Tibial nerve (tissue), 4 donors: Measurements from ENCODE around the gene OSBPL5.

ENCODE experiments used
- EP300 ChIP-seq, 2 donors: sonication (generic); formaldehyde crosslinking; IDR thresholded peaks; one replicate each; pipeline ENCODE4 v1.6.1; 2017; ENCODE audit warnings: antibody characterized with exemption in 2 of 2, mild to moderate bottlenecking in 1 of 2
- POLR2A ChIP-seq, 2 donors: fragments of 450-650 bp; IDR thresholded peaks; one replicate each; pipeline ENCODE4 v1.6.1; 2017; ENCODE audit warnings: antibody characterized with exemption in 2 of 2, mild to moderate bottlenecking in 2 of 2, moderate library complexity in 2 of 2
- TF ChIP-seq, protein P1 (sequence below), 5 experiments: fragments of 200-600 bp in 3 of 5; fragments of 450-650 bp in 2 of 5; sonication (generic) in 3 of 5; IDR thresholded peaks; one replicate each; pipeline ENCODE4 v1.5.1; 2016 to 2019; ENCODE audit warnings: antibody characterized with exemption in 5 of 5, mild to moderate bottlenecking in 3 of 5, moderate library complexity in 2 of 5

DNA sequence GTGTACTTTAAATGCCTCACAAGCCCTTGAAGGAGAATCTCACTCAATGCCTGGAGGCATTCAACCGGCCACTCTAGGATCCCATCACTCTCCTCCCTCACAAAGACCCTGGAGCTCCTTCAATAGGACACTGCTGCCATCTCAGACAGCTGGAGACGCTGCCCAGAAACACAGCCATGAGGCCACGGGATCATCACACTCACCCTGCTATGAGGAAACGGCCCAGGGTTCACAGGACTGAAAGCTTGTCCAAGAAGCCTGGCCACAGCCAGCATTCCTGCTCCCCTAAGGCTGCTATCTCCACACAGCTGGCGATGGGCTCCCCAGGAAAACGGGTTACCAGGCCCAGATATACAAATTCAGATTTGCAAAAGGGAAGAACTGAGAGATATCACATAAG lies 121.1 kb downstream of the OSBPL5 start:
- TF ChIP-seq, protein P1, sequence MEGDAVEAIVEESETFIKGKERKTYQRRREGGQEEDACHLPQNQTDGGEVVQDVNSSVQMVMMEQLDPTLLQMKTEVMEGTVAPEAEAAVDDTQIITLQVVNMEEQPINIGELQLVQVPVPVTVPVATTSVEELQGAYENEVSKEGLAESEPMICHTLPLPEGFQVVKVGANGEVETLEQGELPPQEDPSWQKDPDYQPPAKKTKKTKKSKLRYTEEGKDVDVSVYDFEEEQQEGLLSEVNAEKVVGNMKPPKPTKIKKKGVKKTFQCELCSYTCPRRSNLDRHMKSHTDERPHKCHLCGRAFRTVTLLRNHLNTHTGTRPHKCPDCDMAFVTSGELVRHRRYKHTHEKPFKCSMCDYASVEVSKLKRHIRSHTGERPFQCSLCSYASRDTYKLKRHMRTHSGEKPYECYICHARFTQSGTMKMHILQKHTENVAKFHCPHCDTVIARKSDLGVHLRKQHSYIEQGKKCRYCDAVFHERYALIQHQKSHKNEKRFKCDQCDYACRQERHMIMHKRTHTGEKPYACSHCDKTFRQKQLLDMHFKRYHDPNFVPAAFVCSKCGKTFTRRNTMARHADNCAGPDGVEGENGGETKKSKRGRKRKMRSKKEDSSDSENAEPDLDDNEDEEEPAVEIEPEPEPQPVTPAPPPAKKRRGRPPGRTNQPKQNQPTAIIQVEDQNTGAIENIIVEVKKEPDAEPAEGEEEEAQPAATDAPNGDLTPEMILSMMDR (IDR thresholded peaks at IDR 0.05), result no peak
- TF ChIP-seq POLR2A (IDR thresholded peaks at IDR 0.05) (no peak), EP300 (IDR thresholded peaks at IDR 0.05) (no peak)
